HepG2 (cell line): Measurements from ENCODE around the gene FUBP3.

Experiments
- CEBPZ ChIP-seq: IDR thresholded peaks from 2 replicates; pipeline ENCODE4 v1.6.1; 2012; ENCODE audit warnings: low read length, improper control_type of control experiment
- HNF1A ChIP-seq, 2 experiments: sonication (generic) in 1 of 2; formaldehyde crosslinking in 1 of 2; IDR thresholded peaks; 2 replicates each; pipeline versions ENCODE4 v1.4.0 to v1.6.1; 2016 to 2020; ENCODE audit warnings: borderline replicate concordance in 1 of 2, low read depth in 1 of 2, mild to moderate bottlenecking in 1 of 2, missing genetic modification reagents in 1 of 2
- KLF11 ChIP-seq: IDR thresholded peaks from 2 replicates; pipeline ENCODE4 v1.6.1; 2016; ENCODE audit warnings: missing compliant biosample characterization
- NFE2 ChIP-seq: sonication (generic); formaldehyde crosslinking; IDR thresholded peaks from 2 replicates; pipeline ENCODE4 v1.4.0; 2020; ENCODE audit warnings: missing genetic modification reagents

GRCh38 chr9:130609163-130609562 lies 29.8 kb downstream of the FUBP3 start:
- TF ChIP-seq CEBPZ: no peak
- no peak for TF ChIP-seq KLF11 (CRISPR knock-in tag)
- TF ChIP-seq NFE2: no peak
- no peak for TF ChIP-seq HNF1A (IDR thresholded peaks at IDR 0.05; ENCODE audit: low read depth)
- no peak for TF ChIP-seq HNF1A (CRISPR knock-in tag; IDR thresholded peaks at IDR 0.05; ENCODE audit: borderline replicate concordance)
